Middle frontal gyrus (tissue), 1 donor: ENCODE results near the gene SH3PXD2A.
"Not testable (repeated sequence)": the region's sequence is repeated elsewhere in the genome, so short reads cannot be mapped to it uniquely, and the experiment has no call there.

Experiments used
- DNase-seq: peaks from one replicate; pipeline ENCODE4 v3.0.0-alpha.2; 2015; ENCODE audit warnings: low spot score; ENCODE audit errors: extremely low spot score

The SH3PXD2A gene

DNA sequence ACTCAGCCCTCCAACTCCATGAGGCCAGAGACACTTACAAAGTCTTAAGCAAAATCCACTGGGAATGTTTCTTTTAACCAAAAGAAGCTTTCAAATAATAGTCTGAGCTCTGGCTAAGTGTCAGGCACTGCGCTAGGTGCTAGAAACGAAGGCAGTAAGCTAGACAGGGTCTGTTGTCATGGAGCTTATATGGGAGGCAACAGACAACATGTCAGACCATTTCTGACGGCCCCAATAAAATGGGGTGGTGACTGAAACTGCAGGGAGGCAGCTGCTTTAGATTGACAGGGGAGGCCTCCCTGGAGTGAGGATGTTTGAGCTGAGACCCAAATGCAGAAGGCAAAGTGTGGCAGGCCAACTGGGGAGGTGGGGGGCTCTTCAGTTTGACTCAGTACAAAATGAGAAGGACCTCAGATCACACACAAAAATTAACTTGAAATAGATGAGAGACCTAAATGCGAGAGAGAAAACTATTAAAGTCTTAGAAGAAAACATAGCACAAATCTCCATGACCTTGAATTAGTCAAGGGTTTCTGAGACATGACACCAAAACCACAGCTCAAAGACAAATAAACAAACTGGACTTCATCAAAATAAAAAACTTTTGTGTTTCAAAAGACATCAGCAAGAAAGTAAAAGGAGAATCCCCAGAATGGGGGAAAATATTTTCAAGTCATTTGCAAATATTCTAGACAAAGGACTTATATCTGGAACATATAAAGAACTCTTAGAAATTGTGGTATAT is 40.6 kb downstream of the SH3PXD2A start:
- no peak for DNase-seq

DNA sequence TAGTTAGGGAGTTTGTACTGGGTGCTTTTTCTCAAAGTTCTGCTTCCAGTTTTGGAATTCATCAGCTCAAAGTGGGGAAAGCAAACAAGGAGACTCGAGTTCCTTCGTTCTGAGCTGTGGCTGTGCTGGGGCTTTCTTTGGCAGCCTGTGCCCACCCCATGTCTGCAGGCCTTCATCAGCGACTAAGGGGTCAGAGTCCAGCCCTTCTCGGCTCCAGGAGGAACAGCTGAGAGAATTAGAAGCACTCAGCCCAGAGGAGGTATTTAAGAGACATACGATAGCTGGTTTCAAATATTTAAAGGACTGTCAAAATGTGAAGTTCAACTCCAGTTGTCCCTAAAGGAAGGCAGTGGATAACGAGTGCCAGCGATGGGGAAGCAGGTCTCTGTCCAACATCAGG is 41.3 kb downstream of the SH3PXD2A start:
- no peak for DNase-seq

DNA sequence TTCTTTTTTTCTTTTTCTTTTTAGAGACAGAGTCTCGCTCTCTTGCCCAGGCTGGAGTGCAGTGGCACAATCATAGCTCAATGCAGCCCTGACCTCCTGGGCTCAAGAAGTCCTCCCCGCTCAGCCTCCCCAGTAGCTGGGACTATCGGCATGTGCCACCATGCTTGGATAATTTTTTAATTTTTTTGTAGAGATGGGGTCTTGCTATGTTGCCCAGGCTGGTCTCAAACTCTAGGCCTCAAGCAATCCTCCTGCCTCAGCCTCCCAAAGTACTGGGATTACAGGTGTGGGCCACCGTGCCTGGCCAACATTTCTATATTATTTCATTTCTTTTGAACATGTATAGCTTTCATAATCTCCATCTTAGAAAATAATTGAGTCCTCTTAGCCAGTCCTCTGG is 42.1 kb downstream of the SH3PXD2A start:
- not testable (repeated sequence) for DNase-seq

DNA sequence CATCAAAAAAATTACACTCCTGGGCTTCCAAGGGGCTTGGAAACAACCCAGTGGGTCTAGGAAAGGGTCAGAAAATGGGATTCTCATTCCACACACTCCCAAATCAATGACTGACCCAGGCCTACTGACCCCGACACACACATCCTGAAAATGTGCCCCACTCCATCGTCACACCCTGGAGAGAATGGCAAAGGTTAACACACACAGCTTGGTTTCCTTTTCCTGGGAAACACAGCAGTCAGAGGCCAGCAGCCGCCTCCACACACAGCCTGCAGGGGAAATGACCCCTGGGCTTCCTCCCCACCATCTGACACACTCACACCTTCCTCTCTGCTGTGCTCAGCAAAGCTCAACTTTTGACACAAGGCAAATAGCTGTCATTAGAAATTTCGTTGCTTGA is 42.9 kb downstream of the SH3PXD2A start:
- no peak for DNase-seq

DNA sequence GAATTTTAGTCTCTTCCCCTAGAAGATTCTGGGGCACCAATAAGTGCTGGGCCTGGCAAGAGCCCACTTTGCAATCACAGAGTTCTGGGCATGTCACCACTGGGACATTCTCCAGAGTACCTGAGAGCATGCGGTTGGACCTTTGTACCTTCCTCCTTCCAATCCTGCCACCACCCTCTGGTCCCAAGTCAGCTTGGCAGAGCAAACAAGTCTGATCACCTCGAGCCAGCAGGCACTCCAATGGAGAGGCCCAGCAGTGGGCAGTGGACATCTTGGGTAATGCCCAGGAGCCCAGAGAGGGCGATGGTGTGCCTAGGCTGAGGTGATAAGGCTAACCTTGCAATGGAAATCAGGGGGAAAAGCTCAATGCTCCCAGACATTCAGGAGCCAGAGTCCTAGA is 43.4 kb downstream of the SH3PXD2A start:
- no peak for DNase-seq

DNA sequence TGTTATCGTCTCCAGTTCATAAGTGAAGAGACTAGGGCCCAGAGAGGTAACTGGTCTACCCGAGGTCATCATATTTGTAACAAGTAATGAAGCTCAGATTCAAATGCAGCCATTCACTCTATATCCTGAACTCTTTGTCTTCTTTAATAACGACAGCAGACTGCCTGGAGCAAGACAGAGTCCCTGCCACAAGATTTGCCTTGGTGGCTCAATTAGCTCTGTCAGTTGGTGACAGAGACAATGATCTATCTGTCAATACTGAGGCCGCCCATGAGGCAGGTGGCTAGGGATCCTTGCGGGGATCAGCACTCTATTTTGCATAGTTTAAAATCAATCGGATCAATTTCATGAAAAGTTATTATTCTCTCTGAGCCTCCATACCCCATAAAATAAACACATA is 43.9 kb downstream of the SH3PXD2A start:
- no peak for DNase-seq

DNA sequence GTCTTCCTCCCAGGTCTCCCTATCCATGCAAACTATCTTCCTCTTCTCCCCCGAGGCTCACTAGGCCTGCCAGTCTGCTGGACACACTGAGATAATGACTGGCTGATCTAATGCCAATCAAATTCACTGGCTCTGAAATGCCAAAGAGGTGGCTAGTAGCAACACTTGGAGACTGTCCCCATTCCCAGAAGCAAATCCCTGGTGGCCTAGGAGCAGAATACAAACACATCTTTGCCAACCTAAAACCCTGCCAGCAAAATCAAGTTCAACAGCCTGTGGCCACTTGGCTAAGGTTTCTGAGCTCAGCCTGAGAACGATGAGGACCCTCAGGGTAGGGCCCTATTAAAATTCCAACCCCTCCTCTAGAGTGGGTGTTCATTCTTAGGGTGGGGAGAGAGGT is 46.6 kb downstream of the SH3PXD2A start:
- DNase-seq: no peak

DNA sequence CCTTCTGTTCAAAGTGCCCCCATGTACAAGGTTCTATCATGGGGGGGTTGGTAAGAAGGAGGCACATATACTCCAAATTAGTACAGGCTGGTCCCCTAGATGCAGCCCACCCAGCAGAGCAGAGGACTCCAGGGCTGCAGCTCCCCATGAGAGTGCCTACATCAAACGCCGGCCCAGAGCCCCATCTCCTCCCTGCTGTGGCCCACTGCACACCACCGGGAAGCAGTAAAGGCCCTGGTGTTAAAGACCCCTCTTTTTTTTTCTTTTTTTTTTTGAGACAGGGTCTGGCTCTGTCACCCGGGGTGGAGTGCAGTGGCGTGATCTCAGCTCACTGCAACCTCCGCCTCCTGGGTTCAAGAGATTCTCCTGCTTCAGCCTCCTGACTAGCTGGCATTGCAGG is 47.4 kb downstream of the SH3PXD2A start:
- DNase-seq: no peak

DNA sequence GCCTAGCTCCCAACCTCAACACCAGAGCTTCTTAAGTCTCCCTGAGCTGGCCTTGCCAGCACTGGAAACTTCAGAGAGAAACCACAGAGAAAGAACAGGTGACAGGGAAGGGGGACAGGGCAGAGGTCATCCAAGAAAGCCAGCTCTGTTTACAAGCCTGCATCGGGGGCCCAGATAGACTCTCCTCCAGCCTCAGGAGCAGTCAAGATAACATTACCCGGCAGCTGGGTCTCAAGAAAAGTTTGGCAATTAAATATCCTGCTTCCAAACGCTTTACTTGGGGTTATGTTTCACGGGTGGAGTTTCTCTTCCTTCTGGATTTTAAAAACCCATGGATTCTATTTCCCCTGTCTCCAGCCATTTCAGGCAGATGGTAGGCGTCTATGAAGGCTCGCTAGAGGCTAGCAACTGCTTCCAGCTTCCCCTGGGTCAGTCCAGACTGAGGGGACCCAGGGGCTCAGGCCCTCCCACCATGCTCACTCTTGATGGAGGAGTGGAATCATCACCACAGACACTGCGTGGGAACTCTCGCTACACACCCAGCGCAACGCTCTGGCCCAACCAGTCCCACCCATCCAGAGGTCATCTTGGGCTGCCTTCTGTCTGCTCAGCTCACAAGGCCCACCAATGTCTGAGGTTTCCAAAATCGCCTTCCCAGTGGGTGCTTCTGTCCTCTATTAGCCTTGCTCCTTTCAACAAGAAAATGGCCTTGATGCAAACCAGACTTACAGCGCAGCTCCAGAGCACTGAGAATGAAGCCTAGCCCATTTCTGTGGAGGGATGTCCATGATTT is 48.8 kb downstream of the SH3PXD2A start:
- no peak for DNase-seq

DNA sequence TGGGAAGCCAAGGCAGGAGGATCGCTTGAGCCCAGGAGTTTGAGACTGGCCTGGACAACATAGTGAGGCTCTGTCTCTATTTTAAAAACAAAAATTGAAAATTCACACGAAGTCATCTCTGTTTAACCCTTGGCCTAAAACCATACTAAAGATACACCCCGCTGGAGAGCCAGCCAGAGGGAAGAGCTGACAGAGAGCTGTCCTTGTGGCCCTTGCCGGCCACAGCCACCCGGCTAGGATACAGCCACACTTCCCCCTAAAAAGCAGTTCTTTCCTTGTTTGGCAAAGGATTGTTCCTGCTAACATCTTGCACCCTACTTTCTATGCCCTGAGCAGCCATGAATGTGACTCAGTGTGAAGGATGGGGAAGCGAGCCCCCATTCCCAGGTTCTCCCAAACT is 49.6 kb downstream of the SH3PXD2A start:
- no peak for DNase-seq

DNA sequence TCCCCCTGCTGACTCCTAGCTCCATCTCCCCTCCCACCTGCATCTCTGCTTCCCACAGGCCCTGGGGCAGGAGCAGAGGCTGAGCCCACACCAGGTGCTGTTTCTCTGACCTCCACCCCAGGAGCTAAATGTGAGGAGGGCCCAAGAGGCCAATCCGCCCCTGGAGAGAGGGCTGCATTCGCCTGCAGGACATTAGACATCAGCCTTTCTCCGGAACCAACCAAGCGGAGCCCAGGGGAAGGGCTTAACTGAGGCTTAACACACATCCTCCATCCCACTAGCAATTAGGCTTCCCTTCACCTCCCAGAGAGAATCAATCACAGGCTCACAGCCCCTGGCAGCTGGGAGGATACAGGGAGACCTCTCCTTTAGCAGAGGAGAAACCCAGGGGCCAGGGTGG is 50.5 kb downstream of the SH3PXD2A start:
- DNase-seq: no peak

DNA sequence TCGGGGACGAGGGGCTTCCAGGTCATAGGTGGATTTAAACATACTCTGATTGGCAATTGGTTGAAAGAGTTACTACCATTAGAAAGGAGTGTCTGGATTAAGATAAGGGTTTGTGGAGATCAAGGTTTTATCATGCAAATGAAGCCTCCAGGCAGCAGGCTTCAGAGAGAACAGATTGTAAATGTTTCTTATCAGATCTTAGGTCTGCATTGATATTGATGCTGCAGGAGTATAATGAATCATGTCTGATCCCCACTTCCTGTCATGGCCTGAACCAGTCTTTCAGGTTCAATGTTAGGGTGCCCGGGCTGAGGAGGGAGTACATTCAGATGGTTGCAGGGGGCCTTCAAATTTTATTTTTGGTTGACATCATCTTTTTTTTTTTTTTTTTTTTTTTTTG is 51.4 kb downstream of the SH3PXD2A start:
- no peak for DNase-seq

DNA sequence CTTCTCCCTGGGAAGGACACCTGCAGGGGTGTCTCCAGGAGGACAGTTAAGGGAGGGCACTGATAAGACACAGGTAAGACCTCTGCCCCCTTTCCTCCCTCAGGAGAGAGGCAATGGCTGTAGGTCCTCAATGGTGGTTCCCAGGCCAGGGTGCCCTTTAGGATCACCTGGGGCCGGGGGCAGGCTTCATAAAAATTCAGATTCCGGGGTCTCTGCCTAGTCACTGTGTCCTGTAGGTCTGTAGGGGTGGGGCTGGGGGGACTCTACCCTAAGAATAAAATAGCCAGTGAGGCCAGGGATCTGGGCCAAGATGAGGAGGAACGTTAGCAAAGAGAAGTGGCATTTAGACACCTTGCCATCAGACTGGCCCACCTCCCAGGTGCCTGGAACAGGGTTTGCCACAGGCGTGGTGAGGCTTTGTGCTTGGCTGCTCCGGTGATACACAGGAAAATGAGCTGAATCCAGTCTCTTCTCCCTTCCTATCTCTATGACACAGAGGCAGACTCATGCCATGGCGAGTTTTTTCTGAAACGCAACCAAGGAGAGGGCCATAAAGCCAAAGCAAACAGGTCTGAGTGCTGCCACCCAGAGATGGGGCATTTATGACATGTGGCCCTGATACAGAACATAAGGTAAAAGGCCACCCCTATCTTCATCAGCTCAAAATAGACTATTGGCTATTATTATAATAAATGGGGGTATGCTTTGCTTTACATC is 52.6 kb downstream of the SH3PXD2A start:
- no peak for DNase-seq

DNA sequence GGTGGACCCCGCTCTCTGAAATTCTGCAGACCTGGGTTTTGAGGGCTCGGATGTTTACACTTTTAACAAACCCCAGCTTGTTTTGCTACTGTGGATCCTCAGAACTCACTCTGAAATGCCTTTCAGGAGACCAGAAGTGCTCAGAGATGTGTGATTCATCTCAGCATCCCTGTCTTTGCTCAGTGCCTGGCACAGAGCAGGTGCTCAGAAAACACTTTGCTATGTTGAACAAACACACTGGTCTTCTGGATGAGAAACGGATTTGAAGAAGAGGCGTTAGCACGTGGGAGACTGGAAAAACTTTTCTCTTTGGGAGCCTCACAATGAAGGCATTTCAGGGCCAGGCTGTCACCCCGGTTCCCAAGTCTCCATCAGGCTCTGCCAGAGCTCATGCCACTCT is 53.3 kb downstream of the SH3PXD2A start:
- DNase-seq: no peak

DNA sequence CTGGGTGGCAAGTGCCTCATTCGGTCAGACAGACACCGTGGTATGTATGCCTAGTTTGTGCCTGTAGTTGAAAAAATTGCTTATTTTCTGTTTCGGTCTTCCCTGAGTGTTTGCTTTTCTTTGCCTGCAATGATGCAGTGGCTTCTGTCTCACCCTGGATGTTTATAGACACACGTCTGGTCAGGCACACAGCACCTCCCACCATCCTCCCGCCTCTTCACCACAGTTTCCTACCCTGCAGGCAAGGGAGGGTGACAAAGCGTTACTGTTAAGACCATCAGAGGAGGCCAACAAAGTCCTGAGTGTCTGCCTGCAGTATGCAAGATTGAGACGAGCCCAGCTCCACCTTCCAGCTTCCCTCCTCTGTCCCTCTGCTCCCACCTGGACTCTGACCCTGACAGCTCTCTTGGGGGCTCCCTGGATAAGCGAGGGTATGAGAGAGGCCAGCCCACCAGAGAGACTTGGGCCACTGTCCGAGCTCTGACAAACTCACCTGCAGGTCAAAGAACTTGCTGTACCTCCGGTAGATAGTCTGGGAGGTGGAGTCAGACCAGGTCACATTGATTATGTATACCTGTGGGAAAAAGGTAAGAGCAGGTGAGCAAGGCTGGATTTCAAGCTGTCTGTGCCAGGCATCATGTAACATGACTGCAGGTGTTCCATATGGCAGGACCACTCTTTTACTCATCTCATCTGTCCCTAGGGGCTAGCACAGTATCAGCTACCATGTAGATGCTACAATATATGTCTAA is 54.4 kb downstream of the SH3PXD2A start:
- no peak for DNase-seq

DNA sequence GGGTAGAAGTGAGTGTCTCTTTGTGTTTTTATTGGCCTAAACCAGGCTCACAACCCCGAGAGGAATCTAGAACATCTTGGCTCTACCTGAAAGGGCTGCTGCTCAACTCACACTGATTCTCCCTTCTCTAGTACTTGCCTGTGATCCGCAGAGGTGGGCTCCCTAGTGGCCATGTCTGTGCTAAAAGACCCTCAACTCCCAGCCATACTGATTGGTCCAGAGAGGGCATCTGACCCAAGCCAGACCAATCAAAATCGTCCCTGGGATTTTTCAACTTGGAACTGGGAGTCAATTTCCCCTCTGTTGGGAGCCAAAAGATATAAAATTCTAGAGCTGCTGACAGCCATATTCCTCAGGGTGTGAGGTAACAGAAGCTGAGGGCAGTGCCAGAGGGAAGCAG is 55.3 kb downstream of the SH3PXD2A start:
- no peak for DNase-seq

DNA sequence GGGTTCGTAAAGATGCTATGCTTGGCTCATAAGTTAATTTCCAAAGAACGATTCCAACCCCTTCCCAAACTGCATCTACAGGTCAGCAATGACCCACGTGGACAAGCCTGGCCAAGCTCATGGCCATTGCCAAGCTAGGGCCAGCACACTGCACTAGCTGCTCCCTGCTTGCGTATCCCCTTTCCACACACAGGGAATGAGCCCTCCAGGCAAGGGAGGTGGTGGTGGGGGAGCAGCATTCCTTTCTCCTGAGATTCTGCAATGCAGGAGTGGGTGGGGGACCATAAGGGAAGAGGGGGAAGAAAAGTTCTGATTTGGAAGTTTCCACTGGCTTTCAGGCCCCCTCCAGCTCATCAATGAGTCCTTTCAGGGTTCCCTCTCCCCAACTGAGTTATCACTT is 56.0 kb downstream of the SH3PXD2A start:
- DNase-seq: no peak

DNA sequence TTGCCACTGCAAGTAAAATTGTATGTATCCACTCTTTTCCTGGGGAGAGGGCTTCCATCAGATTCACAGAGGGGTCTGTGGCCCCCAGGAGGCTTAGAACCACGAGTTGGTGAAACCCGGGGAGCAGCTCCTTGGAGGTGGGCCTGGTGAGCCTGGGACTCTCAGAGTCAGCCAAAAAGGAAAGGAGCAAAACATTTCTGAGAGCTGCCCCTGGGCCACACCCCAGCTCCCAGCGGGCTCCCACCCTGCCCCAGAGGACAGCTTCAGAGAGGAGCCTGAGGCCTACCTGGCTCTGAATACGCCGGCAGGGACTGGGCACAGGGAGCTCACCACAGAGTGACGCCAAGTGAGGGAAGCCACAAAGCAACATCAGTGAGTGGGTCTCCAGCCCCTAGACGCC is 56.9 kb downstream of the SH3PXD2A start:
- DNase-seq: no peak

DNA sequence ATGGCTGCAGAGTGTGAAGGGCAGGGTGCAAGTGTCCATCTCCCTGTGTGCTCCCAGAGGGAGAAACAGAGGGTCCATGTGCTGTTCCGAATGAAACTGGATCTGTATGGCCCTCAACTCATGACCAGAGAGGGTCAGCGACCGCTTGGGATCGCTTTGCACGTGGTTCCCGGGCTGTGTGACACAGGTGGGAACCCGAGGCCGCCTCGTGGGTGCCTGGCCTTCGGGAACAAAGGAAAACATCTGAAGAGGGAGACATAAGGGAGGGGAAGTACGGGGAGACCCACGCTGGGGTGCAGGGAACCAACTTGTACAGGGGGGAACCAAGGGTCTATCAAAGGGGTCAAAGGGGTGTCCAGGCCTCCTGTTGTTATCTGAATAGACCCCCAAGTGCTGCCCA is 57.5 kb downstream of the SH3PXD2A start:
- no peak for DNase-seq

DNA sequence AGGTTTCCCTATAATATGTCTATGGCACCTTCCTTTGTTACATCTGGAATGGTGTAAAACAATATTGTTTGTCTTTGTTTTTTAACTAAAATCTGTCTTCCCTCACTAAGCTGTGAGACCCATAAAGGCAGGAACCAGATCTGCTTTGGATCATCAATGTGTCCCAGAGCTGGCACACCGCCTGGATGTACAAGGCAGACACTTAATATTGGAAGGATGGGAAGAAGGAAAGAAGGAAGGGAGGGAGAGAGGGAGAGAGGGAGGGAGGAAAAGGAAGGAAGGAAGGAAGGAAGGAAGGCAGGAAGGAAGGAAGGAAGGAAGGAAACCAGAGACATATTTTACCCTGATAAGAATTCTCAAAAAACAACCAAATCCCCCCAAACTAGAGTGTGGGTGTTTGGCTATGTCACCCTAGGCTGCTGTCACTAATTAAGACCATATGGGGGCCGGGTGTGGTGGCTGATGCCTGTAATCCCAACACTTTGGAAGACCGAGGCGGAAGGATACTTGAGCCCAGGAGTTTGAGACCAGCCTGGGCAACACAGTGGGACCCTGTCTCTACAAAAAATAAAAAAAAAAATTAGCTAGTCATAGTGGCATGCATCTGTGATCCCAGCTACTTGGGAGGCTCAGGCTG is 59.6 kb downstream of the SH3PXD2A start:
- no peak for DNase-seq

DNA sequence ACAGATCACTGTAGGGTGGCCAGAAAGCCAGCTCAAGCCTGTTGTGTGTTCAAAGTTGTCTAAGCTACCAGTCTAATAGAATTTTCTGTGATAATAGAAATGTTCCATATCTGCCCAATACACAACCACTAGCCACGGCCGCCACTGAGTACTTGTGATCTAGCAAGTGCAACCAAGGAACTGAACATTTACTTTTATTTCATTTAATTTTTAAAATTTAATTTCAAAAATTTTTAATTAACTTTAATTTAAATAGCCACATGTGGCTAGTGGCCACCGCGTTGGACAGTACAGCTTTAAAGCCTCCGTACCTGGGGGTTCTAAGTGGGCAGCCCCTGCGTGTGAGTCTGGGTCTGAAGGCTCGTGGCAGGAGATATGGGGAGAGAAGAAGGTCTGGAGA is 60.4 kb downstream of the SH3PXD2A start:
- no peak for DNase-seq
